H1 (cell line): Measurements from ENCODE around the gene VGLL3. TPM values are rescaled to one million over a fixed set of nuclear protein-coding genes. Genes with fewer than 3 reads are reported as not detected.

ENCODE experiments used
- CTCF ChIA-PET: fragments of 300-600 bp; sonication (Branson Sonifier 250); formaldehyde crosslinking; loops from one replicate; lab custom pipeline; 2021; ENCODE audit not compliant: partially characterized antibody; lab: Charles Lee
- POLR2A ChIA-PET: fragments of 300-600 bp; sonication (Branson Sonifier 250); formaldehyde crosslinking; loops from one replicate; lab custom pipeline; 2021; ENCODE audit warnings: inconsistent platforms; ENCODE audit not compliant: partially characterized antibody; lab: Charles Lee
- DNase-seq, 2 experiments: peaks; one replicate each; pipeline versions ENCODE4 v3.0.0 to v3.0.0-alpha.2; 2010 to 2022; ENCODE audit warnings: low spot score in 2 of 2, low read depth in 1 of 2, mixed read lengths in 1 of 2
- FAIRE-seq: peaks from 2 replicates; lab custom pipeline; 2011; peaks lifted over from hg19 to GRCh38; lab: Jason Lieb, UNC
- H2AFZ ChIP-seq: 2 replicates; pipeline ENCODE4 v1.8.1; 2012; ENCODE audit warnings: low read length, inconsistent platforms
- H2AK5ac ChIP-seq: 2 replicates; pipeline ENCODE4 v1.6.1; 2013; ENCODE audit warnings: low read depth, low read length
- H2BK120ac ChIP-seq: replicated peaks from 2 replicates; pipeline ENCODE3; 2013; ENCODE audit warnings: low read depth, low read length, inconsistent platforms
- H2BK12ac ChIP-seq: 2 replicates; pipeline ENCODE4 v1.6.1; 2013; ENCODE audit warnings: low read depth, low read length
- H2BK15ac ChIP-seq: 2 replicates; pipeline ENCODE4 v1.6.1; 2013; ENCODE audit warnings: low read length
- H2BK20ac ChIP-seq: 2 replicates; pipeline ENCODE4 v1.6.1; 2013; ENCODE audit warnings: low read length
- H2BK5ac ChIP-seq: 2 replicates; pipeline ENCODE4 v1.6.1; 2013; ENCODE audit warnings: low read depth, low read length
- H3K14ac ChIP-seq: 2 replicates; pipeline ENCODE4 v1.6.1; 2013; ENCODE audit warnings: inconsistent platforms; ENCODE audit not compliant: insufficient read length
- H3K18ac ChIP-seq: 2 replicates; pipeline ENCODE4 v1.6.1; 2013; ENCODE audit warnings: low read length; ENCODE audit errors: extremely low read depth
- H3K23ac ChIP-seq: 2 replicates; pipeline ENCODE4 v1.6.1; 2013; ENCODE audit warnings: inconsistent platforms; ENCODE audit not compliant: insufficient read length
- H3K23me2 ChIP-seq: 2 replicates; pipeline ENCODE4 v1.6.1; 2013; ENCODE audit warnings: low read depth, low read length
- H3K27ac ChIP-seq: 2 replicates; pipeline ENCODE4 v1.6.1; 2011; ENCODE audit warnings: low read depth, low read length, inconsistent platforms
- H3K27me3 ChIP-seq, 4 experiments: replicated peaks in 1 of 4; 1 replicate in 1 of 4; 2 replicates in 3 of 4; pipeline versions ENCODE4 v1.6.1 to v1.8.1; 2011 to 2013; ENCODE audit warnings: low read length in 3 of 4, mild to moderate bottlenecking in 3 of 4, inconsistent platforms in 2 of 4, mixed read lengths in 2 of 4, moderate library complexity in 1 of 4; ENCODE audit not compliant: control insufficient read depth in 3 of 4, insufficient read depth in 3 of 4; ENCODE audit errors: extremely low read depth in 1 of 4
- H3K36me3 ChIP-seq, 4 experiments: 2 replicates each; pipeline versions ENCODE4 v1.6.1 to v1.8.1; 2011 to 2013; ENCODE audit warnings: mild to moderate bottlenecking in 4 of 4, low read length in 3 of 4, moderate library complexity in 2 of 4, control low read depth in 1 of 4, inconsistent platforms in 1 of 4; ENCODE audit not compliant: insufficient read depth in 4 of 4, control insufficient read depth in 2 of 4
- H3K4ac ChIP-seq: replicated peaks from 2 replicates; pipeline ENCODE3; 2013; ENCODE audit warnings: low read length, low read depth, mixed read lengths, inconsistent platforms; ENCODE audit not compliant: insufficient read length
- H3K4me1 ChIP-seq, 4 experiments: replicated peaks in 1 of 4; 1 replicate in 1 of 4; 2 replicates in 3 of 4; pipeline versions ENCODE4 v1.6.1 to v1.8.1; 2011 to 2013; ENCODE audit warnings: low read length in 3 of 4, inconsistent platforms in 2 of 4, mixed read lengths in 1 of 4; ENCODE audit not compliant: insufficient read depth in 4 of 4, control insufficient read depth in 3 of 4
- H3K4me2 ChIP-seq, 2 experiments: 2 replicates each; pipeline versions ENCODE4 v1.6.1 to v1.8.1; 2011 to 2013; ENCODE audit warnings: low read depth in 2 of 2, low read length in 2 of 2, control low read depth in 1 of 2, inconsistent platforms in 1 of 2, mild to moderate bottlenecking in 1 of 2; ENCODE audit not compliant: insufficient read depth in 1 of 2
- H3K4me3 ChIP-seq, 4 experiments: fragments of 200-600, 300-600 bp in 1 of 4; sonication (generic), shearing (Covaris generic), sonication (Bioruptor Twin) in 1 of 4; 2 replicates each; pipeline versions ENCODE4 v1.5.1 to v1.8.1; 2011 to 2016; ENCODE audit warnings: low read length in 4 of 4, low read depth in 3 of 4, control low read depth in 2 of 4, inconsistent platforms in 2 of 4, mild to moderate bottlenecking in 2 of 4, mixed read lengths in 1 of 4, moderate library complexity in 1 of 4; ENCODE audit not compliant: insufficient read depth in 2 of 4; ENCODE audit errors: extremely low read depth in 1 of 4
- H3K56ac ChIP-seq: replicated peaks from 2 replicates; pipeline ENCODE3; 2013; ENCODE audit warnings: low read depth, mild to moderate bottlenecking, mixed read lengths, low read length, inconsistent platforms; ENCODE audit not compliant: insufficient read length
- H3K79me1 ChIP-seq: 2 replicates; pipeline ENCODE4 v1.6.1; 2013; ENCODE audit warnings: low read depth, low read length, control low read depth
- H3K79me2 ChIP-seq, 2 experiments: 2 replicates each; pipeline versions ENCODE4 v1.6.1 to v1.8.1; 2012 to 2013; ENCODE audit warnings: low read length in 2 of 2, mild to moderate bottlenecking in 2 of 2, inconsistent platforms in 1 of 2; ENCODE audit not compliant: insufficient read depth in 2 of 2, control insufficient read depth in 1 of 2
- H3K9ac ChIP-seq, 4 experiments: replicated peaks in 1 of 4; 1 replicate in 1 of 4; 2 replicates in 3 of 4; pipeline versions ENCODE4 v1.6.1 to v1.8.1; 2011 to 2013; ENCODE audit warnings: low read depth in 3 of 4, low read length in 3 of 4, control low read depth in 2 of 4, mild to moderate bottlenecking in 2 of 4, moderate library complexity in 2 of 4, inconsistent platforms in 1 of 4; ENCODE audit errors: extremely low read depth in 1 of 4
- H3K9me3 ChIP-seq, 2 experiments: 2 replicates each; pipeline versions ENCODE4 v1.6.1 to v1.8.1; 2012 to 2013; ENCODE audit warnings: mild to moderate bottlenecking in 2 of 2, moderate library complexity in 2 of 2, control low read depth in 1 of 2, inconsistent platforms in 1 of 2, low read depth in 1 of 2, low read length in 1 of 2, mixed read lengths in 1 of 2; ENCODE audit not compliant: insufficient read depth in 2 of 2
- H4K20me1 ChIP-seq, 2 experiments: replicated peaks in 1 of 2; 2 replicates each; pipeline versions ENCODE3 to v1.8.1; 2011 to 2013; ENCODE audit warnings: inconsistent platforms in 2 of 2, low read length in 2 of 2, mild to moderate bottlenecking in 1 of 2; ENCODE audit not compliant: insufficient read depth in 2 of 2, control insufficient read depth in 1 of 2
- H4K5ac ChIP-seq: 2 replicates; pipeline ENCODE4 v1.6.1; 2013; ENCODE audit warnings: low read length, low read depth, mixed read lengths, inconsistent platforms; ENCODE audit not compliant: insufficient read length
- H4K8ac ChIP-seq: 2 replicates; pipeline ENCODE4 v1.8.0; 2013; ENCODE audit warnings: mild to moderate bottlenecking, moderate library complexity, low read length, inconsistent platforms; ENCODE audit not compliant: insufficient read depth; ENCODE audit errors: extremely low read depth
- H4K91ac ChIP-seq: replicated peaks from 2 replicates; pipeline ENCODE3; 2013; ENCODE audit warnings: low read length, mixed read lengths, inconsistent platforms; ENCODE audit not compliant: insufficient read length
- ATF2 ChIP-seq: IDR thresholded peaks from 2 replicates; pipeline ENCODE4 v1.6.1; 2012; ENCODE audit warnings: low read length, inconsistent platforms
- BACH1 ChIP-seq: IDR thresholded peaks from 2 replicates; pipeline ENCODE4 v1.6.1; 2012; ENCODE audit warnings: low read length, improper control_type of control experiment
- CEBPB ChIP-seq: IDR thresholded peaks from 2 replicates; pipeline ENCODE4 v1.6.1; 2012; ENCODE audit warnings: low read depth, low read length
- CHD1 ChIP-seq: IDR thresholded peaks from 2 replicates; pipeline ENCODE4 v1.6.1; 2012; ENCODE audit warnings: low read depth, low read length, improper control_type of control experiment
- CHD2 ChIP-seq: IDR thresholded peaks from 2 replicates; pipeline ENCODE4 v1.6.1; 2012; ENCODE audit warnings: low read length, improper control_type of control experiment
- EZH2 ChIP-seq: fragments of 200-600 bp; sonication (generic); IDR thresholded peaks from 2 replicates; pipeline ENCODE4 v1.7.1; 2012; ENCODE audit warnings: low read depth, mild to moderate bottlenecking, moderate library complexity, low read length, inconsistent platforms; ENCODE audit not compliant: severe bottlenecking
- HDAC2 ChIP-seq, 2 experiments: fragments of 300-600 bp in 1 of 2; sonication (generic) in 1 of 2; IDR thresholded peaks; 2 replicates each; pipeline ENCODE4 v1.6.1; 2011 to 2012; ENCODE audit warnings: low read depth in 2 of 2, low read length in 2 of 2, mild to moderate bottlenecking in 2 of 2, moderate library complexity in 2 of 2, borderline replicate concordance in 1 of 2, inconsistent platforms in 1 of 2
- NRF1 ChIP-seq: IDR thresholded peaks from 2 replicates; pipeline ENCODE4 v1.6.1; 2011; ENCODE audit warnings: mild to moderate bottlenecking, low read depth, low read length, improper control_type of control experiment
- POLR2AphosphoS5 ChIP-seq: IDR thresholded peaks from 2 replicates; pipeline ENCODE4 v1.6.1; 2011; ENCODE audit warnings: low read depth, low read length
- SIN3A ChIP-seq, 2 experiments: IDR thresholded peaks in 1 of 2; conservative IDR thresholded peaks in 1 of 2; 2 replicates each; pipeline ENCODE4 v1.6.1; 2011 to 2012; ENCODE audit warnings: low read length in 2 of 2, improper control_type of control experiment in 1 of 2, low read depth in 1 of 2, mild to moderate bottlenecking in 1 of 2
- SP1 ChIP-seq: IDR thresholded peaks from 2 replicates; pipeline ENCODE4 v1.6.1; 2011; ENCODE audit warnings: low read depth, low read length
- SP2 ChIP-seq: IDR thresholded peaks from 2 replicates; pipeline ENCODE4 v1.6.1; 2012; ENCODE audit warnings: mild to moderate bottlenecking, low read length, inconsistent platforms
- SP4 ChIP-seq: IDR thresholded peaks from 2 replicates; pipeline ENCODE4 v1.6.1; 2012; ENCODE audit warnings: low read length, inconsistent platforms
- YY1 ChIP-seq: IDR thresholded peaks from 2 replicates; pipeline ENCODE4 v1.6.1; 2011; ENCODE audit warnings: low read depth, mild to moderate bottlenecking, low read length
- WGBS, 2 experiments: shearing (Covaris generic) in 1 of 2; methylation state at CpG; one replicate each; pipeline versions ENCODE4 v1.1.6 to v1.1.7; 2013 to 2015; ENCODE audit warnings: low lambda C conversion rate in 2 of 2, mixed read lengths in 2 of 2, inconsistent platforms in 1 of 2, low coverage in 1 of 2, missing lambda C conversion rate in 1 of 2; ENCODE audit not compliant: insufficient replicate concordance in 2 of 2, insufficient coverage in 1 of 2, insufficient read length in 1 of 2; ENCODE audit errors: extremely low coverage in 1 of 2, missing lambda C conversion rate in 1 of 2; 5-methylcytosine and 5-hydroxymethylcytosine counted together
- polyA plus RNA-seq, 7 experiments: library from polyadenylated mRNA; depleted of rRNA in 3 of 7; stranded (reverse) in 5 of 7; unstranded in 2 of 7; fragments of >200 nt in 5 of 7; fragments of 200-250 nt in 2 of 7; gene quantifications; 1 replicate in 5 of 7; 2 replicates in 1 of 7; 4 replicates in 1 of 7; pipeline versions ENCODE4 v1.2.1 to v1.2.3, GENCODE V29; 2011 to 2013; ENCODE audit warnings: missing spikeins in 2 of 7, mixed read lengths in 2 of 7
- total RNA-seq: library from RNA; stranded (reverse); fragmentation: NEBNext Ultra II Directional; extraction: Animal tissue kit (Norgen Biotek cat#: 25700); gene quantifications from 2 replicates; pipeline ENCODE4 v1.2.1, GENCODE V29; 2021

Gene VGLL3
- total and polyA plus RNA-seq, 2 of the 8 experiments (the other 6 are each of a cell fraction or from before 2014, with no cell fraction given), result 13.4 to 24.2 TPM

DNA sequence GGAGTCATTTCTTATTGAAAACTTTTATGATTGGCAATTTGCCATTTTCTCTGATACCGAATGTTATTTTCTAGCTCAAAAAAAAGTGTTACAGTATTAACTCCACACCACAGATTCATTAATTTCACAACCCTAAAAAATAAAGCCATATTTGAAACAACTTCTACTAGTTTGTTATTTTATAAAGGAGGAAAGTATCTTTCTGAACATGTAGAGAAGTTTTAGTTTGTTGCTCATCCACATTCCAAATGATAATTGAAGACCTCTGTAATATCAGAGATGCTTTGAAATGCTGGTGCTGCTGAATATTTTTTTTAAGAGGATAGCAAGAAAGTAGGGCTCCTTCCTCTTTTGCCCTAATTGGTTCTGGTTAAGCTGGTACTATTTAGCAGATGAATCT lies 1.9 kb downstream of the VGLL3 start:
- 100% methylated on average over 1 of the region's 1 CpG; no CpG with 5 or more reads in 1 of the 2 experiments for WGBS, 2 experiments
- no peak overlapping the region for H3K14ac ChIP-seq
- no peaks in the 10 kb centered on the region; the same call in 1 of the 2 replicates for H3K79me1 ChIP-seq
- peaks cover 0 to 12% of the 10 kb centered on the region in 2 experiments; a peak in 2 of 4 replicates for H3K79me2 ChIP-seq
- no peaks in the 10 kb centered on the region for H3K36me3 ChIP-seq
- FAIRE-seq (no peak), DNase-seq (no peak)
- H2AK5ac ChIP-seq, result no peak overlapping the region
- H3K9me3 ChIP-seq, result no peaks in the 10 kb centered on the region
- no peak overlapping the region for H2BK12ac ChIP-seq
- peaks cover 10% of the 10 kb centered on the region for H3K23me2 ChIP-seq
- no peak overlapping the region for H2BK15ac ChIP-seq
- peaks cover 0 to 8% (median 3%) of the 10 kb centered on the region in 4 experiments; a peak in 4 of 7 replicates for H3K27me3 ChIP-seq
- H4K5ac ChIP-seq, result no peak overlapping the region
- no peak overlapping the region for H3K56ac ChIP-seq
- peak overlapping the region in 1 of 4 experiments; percentile 75; a peak in 1 of 8 replicates for H3K4me3 ChIP-seq
- CTCF ChIA-PET, result no interaction called here
- no peak overlapping the region for H3K4ac ChIP-seq
- no peak overlapping the region for H4K91ac ChIP-seq
- peaks cover 0 to 6% (median 2%) of the 10 kb centered on the region in 4 experiments; a peak in 5 of 7 replicates for H3K4me1 ChIP-seq
- POLR2A ChIA-PET, result no interaction called here
- no peak overlapping the region for H3K23ac ChIP-seq
- no peak overlapping the region for H3K18ac ChIP-seq
- no peak overlapping the region for H2BK120ac ChIP-seq
- no peak overlapping the region for H3K9ac ChIP-seq
- H2AFZ ChIP-seq, result no peak overlapping the region
- H4K20me1 ChIP-seq, result no peaks in the 10 kb centered on the region
- no peak overlapping the region for H3K27ac ChIP-seq
- no peak overlapping the region for H2BK5ac ChIP-seq
- H4K8ac ChIP-seq, result no peak overlapping the region
- H2BK20ac ChIP-seq, result no peak overlapping the region
- H3K4me2 ChIP-seq, result no peak overlapping the region; a peak in 1 of 4 replicates
- TF ChIP-seq POLR2AphosphoS5, result no peak
- TF ChIP-seq SIN3A (conservative IDR thresholded peaks at IDR 0.05 in 1 of 2, IDR thresholded peaks at IDR 0.05 in 1 of 2; ENCODE audit: low read depth in 1 of 2, low read length in 2 of 2), result no peak
- no peak for TF ChIP-seq NRF1
- no peak for TF ChIP-seq BACH1
- TF ChIP-seq ATF2, result no peak
- TF ChIP-seq SP1, result no peak
- TF ChIP-seq EZH2, result no peak
- no peak for TF ChIP-seq SP2
- TF ChIP-seq HDAC2 (IDR thresholded peaks at IDR 0.05; ENCODE audit: borderline replicate concordance in 1 of 2, low read depth in 2 of 2, low read length in 2 of 2), result no peak
- no peak for TF ChIP-seq CEBPB
- no peak for TF ChIP-seq YY1
- TF ChIP-seq SP4, result no peak
- no peak for TF ChIP-seq CHD2
- no peak for TF ChIP-seq CHD1
